Measurements from ENCODE around the gene ABCB6. TPM values are rescaled to one million over a fixed set of nuclear protein-coding genes. Genes with fewer than 3 reads are reported as not detected.

Gene ABCB6
- total RNA-seq, 2 experiments from 2014 or later, result 10.0 to 10.3 TPM

- H3K4me1 Mint-ChIP-seq, result peaks cover 7% of the 10 kb centered on the region
- ChIA-PET POLR2A (no interaction called here), CTCF (interaction anchor here (1.0 to 7.5 kb wide), 5 partner anchors 15 to 168 kb away, joined by 3 to 40 read pairs (median 4); partner anchors contain the start of gene CNPPD1)
- no peaks in the 10 kb centered on the region for H3K36me3 Mint-ChIP-seq (ENCODE audit: low read depth)
- no peak overlapping the region for H3K4me3 Mint-ChIP-seq
- no peak for DNase-seq
- no peaks in the 10 kb centered on the region for H3K9me3 Mint-ChIP-seq
- H3K27me3 Mint-ChIP-seq, result no peaks in the 10 kb centered on the region
- H3K27ac Mint-ChIP-seq, result no peak overlapping the region
Measured at GRCh38 chr2:219197388-219197787, 21.4 kb downstream of the ABCB6 start.

GRCh38 chr2:219186754-219187456 is 31.9 kb downstream of the ABCB6 start:
- Mint-ChIP-seq H3K9me3 (no peaks in the 10 kb centered on the region), H3K4me1 (peaks cover 30% of the 10 kb centered on the region), H3K4me3 (no peak overlapping the region), H3K36me3 (ENCODE audit: low read depth) (peaks cover 37% of the 10 kb centered on the region), H3K27me3 (no peaks in the 10 kb centered on the region), H3K27ac (no peak overlapping the region)
- ChIA-PET CTCF (no interaction called here), POLR2A (no interaction called here)
- DNase-seq, result no peak

- POLR2A ChIA-PET, result no interaction called here
- no peak overlapping the region for H3K4me3 Mint-ChIP-seq
- DNase-seq, result no peak
- peaks cover 60% of the 10 kb centered on the region for H3K36me3 Mint-ChIP-seq (ENCODE audit: low read depth)
- H3K27ac Mint-ChIP-seq, result no peak overlapping the region
- no peaks in the 10 kb centered on the region for H3K27me3 Mint-ChIP-seq
- no peaks in the 10 kb centered on the region for H3K9me3 Mint-ChIP-seq
- CTCF ChIA-PET, result interaction anchor here (1.2 to 7.2 kb wide), 3 partner anchors 9 to 14 kb away, joined by 3 to 40 read pairs (median 10); partner anchors contain the start of gene SLC23A3
- peaks cover 58% of the 10 kb centered on the region for H3K4me1 Mint-ChIP-seq
Measured at GRCh38 chr2:219184121-219184520, 34.6 kb downstream of the ABCB6 start.

- POLR2A ChIA-PET, result interaction anchor here (1.1 kb wide), 1 partner anchor 11 kb away, joined by 3 read pairs; no protein-coding TSS in a partner anchor
- Mint-ChIP-seq H3K4me1 (peaks cover 61% of the 10 kb centered on the region), H3K4me3 (no peak overlapping the region), H3K36me3 (ENCODE audit: low read depth) (peaks cover 61% of the 10 kb centered on the region), H3K9me3 (no peaks in the 10 kb centered on the region), H3K27ac (peak overlapping the region; percentile 56), H3K27me3 (no peaks in the 10 kb centered on the region)
- CTCF ChIA-PET, result interaction anchor here (1.0 to 7.2 kb wide), 7 partner anchors 9 to 112 kb away, joined by 3 to 40 read pairs (median 10); partner anchors contain the start of genes NHEJ1 and ZFAND2B
- no peak for DNase-seq
Measured at GRCh38 chr2:219183151-219183772, 35.5 kb downstream of the ABCB6 start.

GRCh38 chr2:219182331-219183150 is 36.2 kb downstream of the ABCB6 start:
- Mint-ChIP-seq H3K4me3 (peak overlapping the region; percentile 24), H3K27ac (peak overlapping the region; percentile 72), H3K36me3 (ENCODE audit: low read depth) (peaks cover 61% of the 10 kb centered on the region), H3K4me1 (peaks cover 63% of the 10 kb centered on the region), H3K9me3 (no peaks in the 10 kb centered on the region), H3K27me3 (no peaks in the 10 kb centered on the region)
- ChIA-PET CTCF (interaction anchor here (1.0 to 7.2 kb wide), 10 partner anchors 10 to 112 kb away, joined by 3 to 40 read pairs (median 8); partner anchors contain the start of genes NHEJ1 and ZFAND2B), POLR2A (interaction anchor here (0.7 to 1.6 kb wide), 3 partner anchors 11 to 24 kb away, joined by 3 to 4 read pairs (median 4); partner anchors contain the start of gene ZFAND2B)
- DNase-seq, result no peak

- Mint-ChIP-seq H3K9me3 (no peaks in the 10 kb centered on the region), H3K4me3 (peak overlapping the region; percentile 24), H3K27me3 (no peaks in the 10 kb centered on the region), H3K27ac (peak overlapping the region; percentile 72), H3K36me3 (ENCODE audit: low read depth) (peaks cover 56% of the 10 kb centered on the region), H3K4me1 (peaks cover 66% of the 10 kb centered on the region)
- ChIA-PET POLR2A (interaction anchor here (1.6 kb wide), 1 partner anchor 25 kb away, joined by 4 read pairs; the partner anchor contains the start of gene ZFAND2B), CTCF (interaction anchor here (0.6 to 7.2 kb wide), 10 partner anchors 10 to 113 kb away, joined by 3 to 40 read pairs (median 6); partner anchors contain the start of genes NHEJ1, SLC23A3 and ZFAND2B)
- no peak for DNase-seq
Measured at GRCh38 chr2:219181531-219181930, 37.2 kb downstream of the ABCB6 start.

- H3K36me3 Mint-ChIP-seq (ENCODE audit: low read depth), result peaks cover 53% of the 10 kb centered on the region
- no peak for DNase-seq
- no peak overlapping the region for H3K4me3 Mint-ChIP-seq
- POLR2A ChIA-PET, result no interaction called here
- CTCF ChIA-PET, result interaction anchor here (0.6 to 7.2 kb wide), 9 partner anchors 9 to 114 kb away, joined by 3 to 40 read pairs (median 7); partner anchors contain the start of genes NHEJ1, SLC23A3 and ZFAND2B
- H3K9me3 Mint-ChIP-seq, result no peaks in the 10 kb centered on the region
- peak overlapping the region; percentile 78 for H3K27ac Mint-ChIP-seq
- H3K4me1 Mint-ChIP-seq, result peaks cover 64% of the 10 kb centered on the region
- no peaks in the 10 kb centered on the region for H3K27me3 Mint-ChIP-seq
Measured at GRCh38 chr2:219180961-219181360, 37.8 kb downstream of the ABCB6 start.

- Mint-ChIP-seq H3K36me3 (ENCODE audit: low read depth) (peaks cover 51% of the 10 kb centered on the region), H3K27ac (peak overlapping the region; percentile 89), H3K27me3 (no peaks in the 10 kb centered on the region), H3K4me3 (peak overlapping the region; percentile 87), H3K4me1 (peaks cover 69% of the 10 kb centered on the region), H3K9me3 (no peaks in the 10 kb centered on the region)
- CTCF ChIA-PET, result interaction anchor here (0.6 to 7.2 kb wide), 6 partner anchors 10 to 660 kb away, joined by 3 to 40 read pairs (median 3); partner anchors contain the start of gene NHEJ1
- DNase-seq, result no peak
- POLR2A ChIA-PET, result interaction anchor here (0.6 to 1.4 kb wide), 2 partner anchors 27 to 74 kb away, joined by 3 to 4 read pairs; partner anchors contain the start of genes TUBA4A and ZFAND2B
Measured at GRCh38 chr2:219179601-219180465, 38.9 kb downstream of the ABCB6 start.

GRCh38 chr2:219178377-219179175 is 40.2 kb downstream of the ABCB6 start:
- peaks cover 54% of the 10 kb centered on the region for H3K36me3 Mint-ChIP-seq (ENCODE audit: low read depth)
- POLR2A ChIA-PET, result no interaction called here

GRCh38 chr2:219177552-219178376 is 41.0 kb downstream of the ABCB6 start, which contains the start of gene RETREG2:
TSS of gene RETREG2 (plus strand) at chr2:219178275. CDS start at chr2:219178353, 78 bp downstream.
- peaks cover 70% of the 10 kb centered on the region for H3K4me1 Mint-ChIP-seq
- CTCF ChIA-PET, result interaction anchor here (1.5 to 5.0 kb wide), 4 partner anchors 31 to 118 kb away, joined by 4 to 26 read pairs (median 4); partner anchors contain the start of genes ABCB6, ANKZF1 and ATG9A
- no peaks in the 10 kb centered on the region for H3K9me3 Mint-ChIP-seq
- POLR2A ChIA-PET, result no interaction called here
- peak within 1 kb of the TSS; percentile 87 for H3K4me3 Mint-ChIP-seq
- H3K27ac Mint-ChIP-seq, result peak within 1 kb of the TSS; percentile 98
- H3K36me3 Mint-ChIP-seq (ENCODE audit: low read depth), result peaks cover 52% of the 10 kb centered on the region
- DNase-seq, result peak; percentile 81
- no peaks in the 10 kb centered on the region for H3K27me3 Mint-ChIP-seq

More at GRCh38 chr2:219178377-219179175, 40.2 kb downstream of the ABCB6 start:
- CTCF ChIA-PET, result interaction anchor here (7.2 kb wide), 1 partner anchor 19 kb away, joined by 40 read pairs; no protein-coding TSS in a partner anchor
- Mint-ChIP-seq H3K27me3 (no peaks in the 10 kb centered on the region), H3K9me3 (no peaks in the 10 kb centered on the region), H3K4me3 (peak overlapping the region; percentile 87), H3K4me1 (peaks cover 78% of the 10 kb centered on the region), H3K27ac (peak overlapping the region; percentile 89)
- peak; percentile 44 for DNase-seq

Measured in activated CD4-positive, alpha-beta T cell treated with anti-CD3 and anti-CD28 coated beads, Interleukin-2, amount 10 ng/mL, durations not matched to agents 7 days and 5 days (primary cell).